ENCODE measurements around the gene ARHGEF6. TPM values are rescaled to one million over a fixed set of nuclear protein-coding genes. Genes with fewer than 3 reads are reported as not detected.

Gene ARHGEF6
- total and polyA plus RNA-seq, 2 experiments from 2014 or later: 2.5 to 6.0 TPM

GRCh38 chrX:136639506-136640176 is 141.1 kb downstream of the ARHGEF6 start:
- Mint-ChIP-seq H3K27me3 (ENCODE audit: insufficient read depth, low read depth, poor library complexity) (peaks cover 4% of the 10 kb centered on the region), H3K4me3 (no peak overlapping the region), H3K9me3 (no peaks in the 10 kb centered on the region), H3K27ac (no peak overlapping the region), H3K36me3 (ENCODE audit: low read depth) (no peaks in the 10 kb centered on the region), H3K4me1 (peaks cover 19% of the 10 kb centered on the region)
- DNase-seq (ENCODE audit: low spot score): no peak
- Histone ChIP-seq H3K36me3 (ENCODE audit: insufficient read depth) (no peaks in the 10 kb centered on the region), H3K4me3 (no peak overlapping the region), H3K9me2 (ENCODE audit: insufficient read depth) (no peaks in the 10 kb centered on the region), H3K27ac (ENCODE audit: low read depth) (no peak overlapping the region), H3K27me3 (ENCODE audit: insufficient read depth) (no peaks in the 10 kb centered on the region), H3F3A (replicated peaks; ENCODE audit: low read depth) (no peaks in the 10 kb centered on the region), H3K4me1 (ENCODE audit: insufficient read depth) (peaks cover 8% of the 10 kb centered on the region), H2AFZ (no peak overlapping the region), H3K4me2 (no peak overlapping the region), H3K79me2 (replicated peaks; ENCODE audit: insufficient read depth) (no peaks in the 10 kb centered on the region), H4K20me1 (replicated peaks; ENCODE audit: insufficient read depth) (no peaks in the 10 kb centered on the region)
- ATAC-seq: no peak
- no peak for TF ChIP-seq NANOG (IDR thresholded peaks at IDR 0.05; ENCODE audit: borderline replicate concordance)
- no peak for TF ChIP-seq EZH2 (IDR thresholded peaks at IDR 0.05; ENCODE audit: low read depth, unreplicated experiment)

- Histone ChIP-seq H3K79me2 (replicated peaks; ENCODE audit: insufficient read depth) (no peaks in the 10 kb centered on the region), H3K27me3 (ENCODE audit: insufficient read depth) (no peaks in the 10 kb centered on the region), H3K4me3 (no peak overlapping the region), H3K9me2 (ENCODE audit: insufficient read depth) (no peaks in the 10 kb centered on the region), H2AFZ (peak overlapping the region; percentile 38; the same call in 1 of the 2 replicates), H3F3A (replicated peaks; ENCODE audit: low read depth) (no peaks in the 10 kb centered on the region), H3K36me3 (ENCODE audit: insufficient read depth) (no peaks in the 10 kb centered on the region), H3K27ac (ENCODE audit: low read depth) (no peak overlapping the region), H3K4me1 (ENCODE audit: insufficient read depth) (peaks cover 8% of the 10 kb centered on the region), H3K4me2 (peak overlapping the region; percentile 55), H4K20me1 (replicated peaks; ENCODE audit: insufficient read depth) (no peaks in the 10 kb centered on the region)
- Mint-ChIP-seq H3K36me3 (ENCODE audit: low read depth) (no peaks in the 10 kb centered on the region), H3K9me3 (no peaks in the 10 kb centered on the region), H3K4me1 (peaks cover 20% of the 10 kb centered on the region), H3K27ac (peak overlapping the region; percentile 43), H3K27me3 (ENCODE audit: insufficient read depth, low read depth, poor library complexity) (peaks cover 6% of the 10 kb centered on the region), H3K4me3 (no peak overlapping the region; the same call in 2 of the 3 replicates)
- peak; percentile 93 for ATAC-seq
- peak; percentile 42 for DNase-seq (ENCODE audit: low spot score)
- TF ChIP-seq STAT1 (IDR thresholded peaks at IDR 0.05; ENCODE audit: unreplicated experiment) (no peak), CTCF (conservative IDR thresholded peaks at IDR 0.05; ENCODE audit: low read depth in 2 of 2) (no peak), JUNB (IDR thresholded peaks at IDR 0.05; ENCODE audit: unreplicated experiment) (no peak), CREB1 (CRISPR knock-in tag; IDR thresholded peaks at IDR 0.05; ENCODE audit: low read depth) (no peak), ZNF114 (CRISPR knock-in tag; IDR thresholded peaks at IDR 0.05) (no peak), POLR2AphosphoS5 (IDR thresholded peaks at IDR 0.05; ENCODE audit: low read depth) (no peak), EZH2 (IDR thresholded peaks at IDR 0.05; ENCODE audit: low read depth, unreplicated experiment) (no peak), EZH2phosphoT487 (IDR thresholded peaks at IDR 0.05; ENCODE audit: unreplicated experiment) (no peak), REST (IDR thresholded peaks at IDR 0.05; ENCODE audit: unreplicated experiment) (no peak), ZNF331 (CRISPR knock-in tag; IDR thresholded peaks at IDR 0.05; ENCODE audit: low read depth) (no peak), NANOG (IDR thresholded peaks at IDR 0.05; ENCODE audit: borderline replicate concordance) (no peak)
These were observed 144.6 kb downstream of the ARHGEF6 start for GRCh38 chrX:136636121-136636520.

Data from GM23338 (cell line).